LNCAP (cell line): ENCODE results near the gene SLC23A1.

Experiments used
- TF ChIP-seq, protein P1 (sequence below): fragments of 450-650 bp; IDR thresholded peaks from 2 replicates; pipeline ENCODE4 v1.5.1; 2017; ENCODE audit warnings: mild to moderate bottlenecking

SLC23A1 gene

DNA sequence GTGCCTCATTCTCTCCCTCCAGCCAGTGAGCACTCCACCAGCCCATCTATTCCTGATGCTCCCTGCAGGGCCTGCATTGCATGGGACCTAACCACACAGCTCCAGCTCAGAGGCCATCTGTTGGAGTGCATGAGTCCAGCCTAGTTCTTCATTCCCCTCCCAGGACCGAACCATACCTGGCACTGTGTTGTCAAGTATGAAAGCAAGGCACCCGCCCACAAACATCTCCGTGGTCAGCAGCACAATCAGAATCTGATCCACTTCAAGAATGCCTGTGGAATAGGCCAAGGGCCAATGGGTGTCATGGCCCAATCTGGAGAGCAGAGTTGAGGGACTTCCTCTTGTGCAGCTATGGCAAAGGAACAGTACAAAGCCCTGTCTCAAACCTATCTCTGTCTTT lies 5.9 kb downstream of the SLC23A1 start:
- TF ChIP-seq, protein P1, sequence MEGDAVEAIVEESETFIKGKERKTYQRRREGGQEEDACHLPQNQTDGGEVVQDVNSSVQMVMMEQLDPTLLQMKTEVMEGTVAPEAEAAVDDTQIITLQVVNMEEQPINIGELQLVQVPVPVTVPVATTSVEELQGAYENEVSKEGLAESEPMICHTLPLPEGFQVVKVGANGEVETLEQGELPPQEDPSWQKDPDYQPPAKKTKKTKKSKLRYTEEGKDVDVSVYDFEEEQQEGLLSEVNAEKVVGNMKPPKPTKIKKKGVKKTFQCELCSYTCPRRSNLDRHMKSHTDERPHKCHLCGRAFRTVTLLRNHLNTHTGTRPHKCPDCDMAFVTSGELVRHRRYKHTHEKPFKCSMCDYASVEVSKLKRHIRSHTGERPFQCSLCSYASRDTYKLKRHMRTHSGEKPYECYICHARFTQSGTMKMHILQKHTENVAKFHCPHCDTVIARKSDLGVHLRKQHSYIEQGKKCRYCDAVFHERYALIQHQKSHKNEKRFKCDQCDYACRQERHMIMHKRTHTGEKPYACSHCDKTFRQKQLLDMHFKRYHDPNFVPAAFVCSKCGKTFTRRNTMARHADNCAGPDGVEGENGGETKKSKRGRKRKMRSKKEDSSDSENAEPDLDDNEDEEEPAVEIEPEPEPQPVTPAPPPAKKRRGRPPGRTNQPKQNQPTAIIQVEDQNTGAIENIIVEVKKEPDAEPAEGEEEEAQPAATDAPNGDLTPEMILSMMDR: no peak

DNA sequence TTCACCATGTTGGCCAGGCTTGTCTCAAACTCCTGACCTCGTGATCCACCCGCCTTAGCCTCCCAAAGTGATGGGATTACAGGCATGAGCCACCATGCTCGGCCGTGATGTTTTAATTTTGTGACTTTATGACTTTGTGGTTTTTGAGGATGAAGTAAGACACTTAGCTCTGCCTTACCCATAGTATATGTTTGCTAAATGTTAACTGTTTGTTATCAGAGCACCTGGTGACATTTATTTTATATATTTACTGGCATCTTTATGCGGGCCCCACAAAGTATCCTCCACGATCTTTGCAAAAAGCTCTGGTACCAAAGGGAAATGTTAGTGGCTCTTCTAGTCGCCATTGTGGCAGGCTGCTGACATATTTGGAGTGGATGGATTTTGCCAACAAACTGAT lies 6.7 kb downstream of the SLC23A1 start:
- TF ChIP-seq, protein P1: no peak

DNA sequence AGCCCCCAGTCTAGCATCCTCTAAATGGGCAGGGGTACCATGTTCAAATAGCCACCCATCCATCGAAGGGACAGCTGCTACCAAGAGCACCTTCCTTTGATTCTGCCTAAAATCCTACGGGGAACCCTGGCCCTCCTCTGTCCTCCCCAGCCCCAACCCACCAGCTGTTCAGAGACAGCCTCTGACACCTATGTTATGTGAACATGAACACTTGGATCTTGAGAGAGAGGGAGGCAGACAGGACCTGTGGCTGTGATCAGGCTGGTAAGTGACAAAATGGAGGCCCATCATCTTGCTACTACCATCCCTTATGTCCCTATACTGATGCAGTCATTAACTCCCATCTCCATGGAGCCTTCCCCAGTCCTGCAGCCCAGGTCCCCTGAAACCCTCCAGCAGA lies 8.2 kb downstream of the SLC23A1 start:
- TF ChIP-seq, protein P1: no peak

DNA sequence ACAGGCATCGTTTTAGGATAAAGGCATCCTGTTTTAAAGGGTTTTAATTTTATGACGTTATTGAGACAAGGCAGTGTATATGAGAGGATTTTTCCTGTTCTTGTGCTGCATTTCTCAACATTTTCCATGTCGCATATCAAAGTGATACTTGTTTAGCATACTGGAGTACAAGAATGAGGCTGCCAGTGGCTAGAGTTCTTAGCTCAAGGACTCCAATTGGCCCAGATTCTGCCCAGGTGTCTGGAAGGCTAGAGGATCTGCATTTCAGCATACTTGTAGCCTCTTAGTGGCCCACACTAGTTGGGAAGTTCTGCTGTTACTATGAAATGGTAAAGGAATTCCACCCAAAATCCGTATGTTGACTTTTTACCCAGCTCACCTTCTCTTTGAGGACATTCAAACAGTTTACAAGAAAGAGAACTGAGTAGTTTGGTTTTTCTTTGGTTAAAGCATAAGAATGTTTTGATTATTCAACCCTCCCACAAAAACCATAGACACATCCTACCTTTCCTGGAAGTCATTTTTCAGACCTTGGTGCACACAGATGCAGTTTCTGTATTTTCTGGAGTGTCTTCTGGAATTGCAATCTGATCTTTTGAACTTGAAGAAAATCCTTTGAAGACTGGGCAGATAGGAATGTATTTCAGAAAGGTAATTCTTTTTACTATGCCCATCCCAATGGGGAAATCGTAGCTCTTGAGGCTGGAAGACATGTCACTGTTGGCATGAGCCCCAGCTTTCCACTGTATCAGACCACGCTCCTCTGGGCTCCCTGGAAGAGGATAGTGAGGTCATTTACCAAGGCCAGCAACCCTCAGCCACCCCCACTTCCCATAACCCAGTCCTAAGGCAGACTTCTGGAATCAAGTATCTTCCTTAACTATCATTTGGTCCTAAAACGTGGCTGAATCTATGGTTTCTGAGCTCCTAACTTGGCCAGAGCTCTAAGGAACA lies 11.3 kb downstream of the SLC23A1 start:
- TF ChIP-seq, protein P1: no peak

DNA sequence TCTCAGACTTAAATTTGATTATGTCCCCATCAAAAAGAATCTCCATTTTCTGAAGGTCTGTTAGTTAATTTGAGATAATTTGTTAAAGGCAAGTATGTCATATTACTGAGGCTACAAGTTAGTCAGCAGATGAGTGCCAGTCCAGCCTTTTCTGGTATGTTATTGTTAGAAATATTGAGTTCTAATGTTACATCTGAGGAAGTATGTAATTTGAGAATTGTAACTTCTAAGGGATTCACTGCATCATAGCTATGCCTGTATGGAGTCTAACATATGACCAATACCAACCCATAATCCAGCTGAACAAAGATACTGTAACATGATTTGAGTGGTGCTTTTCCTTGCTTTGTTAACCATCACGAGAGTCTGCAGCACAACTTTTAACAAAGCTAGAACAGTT lies 13.9 kb downstream of the SLC23A1 start:
- TF ChIP-seq, protein P1: no peak

DNA sequence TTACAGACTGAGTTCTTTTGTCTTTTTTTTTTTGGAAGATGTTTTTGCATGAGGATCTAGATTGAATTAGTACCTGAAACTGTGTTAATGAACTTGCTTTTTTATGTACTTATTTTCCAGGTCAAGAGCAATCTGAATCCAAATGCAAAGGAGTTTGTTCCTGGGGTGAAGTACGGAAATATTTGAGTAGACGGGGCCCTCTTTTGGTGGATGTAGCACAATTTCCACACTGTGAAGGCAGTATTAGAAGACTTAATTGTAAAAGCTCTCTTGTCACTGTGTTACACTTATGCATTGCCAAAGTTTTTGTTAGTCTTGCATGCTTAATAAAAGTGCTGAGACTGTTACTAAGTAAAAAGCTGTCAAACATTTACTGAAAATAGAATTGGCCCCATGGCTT lies 14.5 kb downstream of the SLC23A1 start:
- TF ChIP-seq, protein P1: no peak

DNA sequence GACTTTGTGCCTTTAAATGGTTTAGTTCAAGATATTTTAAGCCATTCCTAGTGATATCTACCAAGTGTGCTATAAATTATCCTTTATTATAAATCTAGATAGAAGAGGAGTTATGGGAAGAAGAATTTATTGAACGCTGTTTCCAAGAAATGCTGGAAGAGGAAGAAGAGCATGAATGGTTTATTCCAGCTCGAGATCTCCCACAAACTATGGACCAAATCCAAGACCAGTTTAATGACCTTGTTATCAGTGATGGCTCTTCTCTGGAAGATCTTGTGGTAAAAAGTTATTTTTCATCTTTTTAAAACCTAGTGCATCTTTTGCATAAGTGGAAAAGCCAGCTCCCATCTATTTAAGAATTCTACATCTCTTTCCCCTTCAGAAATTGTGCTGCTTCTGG lies 18.6 kb downstream of the SLC23A1 start:
- TF ChIP-seq, protein P1: no peak
